ENCODE results near the gene BPIFA2. TPM values are rescaled to one million over a fixed set of nuclear protein-coding genes. Genes with fewer than 3 reads are reported as not detected.
A peak's percentile ranks its signal among the peaks of the same experiment; 100 is the strongest.

The BPIFA2 gene
- total RNA-seq, 1 experiment from 2014 or later, result not detected

- no peak overlapping the region for H2AFZ ChIP-seq (ENCODE audit: low read length)
- no peak overlapping the region for H2BK12ac ChIP-seq (ENCODE audit: insufficient read length, low read depth, low read length)
- no peak overlapping the region for H2AK5ac ChIP-seq (ENCODE audit: insufficient read length, low read length)
- no peak overlapping the region for H4K5ac ChIP-seq (ENCODE audit: insufficient read length, low read depth, low read length)
- no CpG with 5 or more reads among the region's 8 CpGs for WGBS (ENCODE audit: extremely low coverage, insufficient read length, low lambda C conversion rate)
- H3K27ac ChIP-seq (ENCODE audit: insufficient read length, low read depth, low read length), result no peak overlapping the region
- no peak overlapping the region for H2BK5ac ChIP-seq (ENCODE audit: insufficient read length, low read length)
- Mint-ChIP-seq H3K9me3 (peaks cover 10 to 13% of the 10 kb centered on the region in 2 experiments), H3K27me3 (ENCODE audit: low read depth) (peaks cover 9% of the 10 kb centered on the region), H3K4me1 (no peaks in the 10 kb centered on the region), H3K27ac (peak overlapping the region in 1 of 3 experiments; percentile 8; a peak in 1 of 7 replicates), H3K36me3 (ENCODE audit: insufficient read depth in 1 of 3, low read depth in 3 of 3) (peaks cover 1 to 7% (median 7%) of the 10 kb centered on the region in 3 experiments; a peak in 5 of 7 replicates), H3K4me3 (no peak overlapping the region)
- no peaks in the 10 kb centered on the region for H3K4me1 ChIP-seq (ENCODE audit: insufficient read depth, low read length)
- no peak overlapping the region for H2BK20ac ChIP-seq (ENCODE audit: low read depth, low read length, poor library complexity, severe bottlenecking)
- TF ChIP-seq CTCF (conservative IDR thresholded peaks at IDR 0.05), result no peak
- H3K4me2 ChIP-seq (ENCODE audit: insufficient read depth, insufficient read length, low read length), result no peak overlapping the region
- DNase-seq, result peak; percentile 15
- H3K18ac ChIP-seq (ENCODE audit: insufficient read length, low read depth, low read length), result no peak overlapping the region
- H2BK15ac ChIP-seq (ENCODE audit: low read depth, low read length), result no peak overlapping the region
- H3K23ac ChIP-seq (ENCODE audit: insufficient read length, low read depth, low read length), result no peak overlapping the region
- no peaks in the 10 kb centered on the region for H3K79me2 ChIP-seq (ENCODE audit: insufficient read depth, low read length)
- H4K91ac ChIP-seq (ENCODE audit: insufficient read length, low read depth, low read length), result no peak overlapping the region
- no peaks in the 10 kb centered on the region for H3K27me3 ChIP-seq (ENCODE audit: insufficient read depth, low read length)
- no peaks in the 10 kb centered on the region for H3K23me2 ChIP-seq (ENCODE audit: insufficient read length, low read depth, low read length, poor library complexity, severe bottlenecking)
- H3K4ac ChIP-seq (ENCODE audit: low read depth, low read length), result no peak overlapping the region
- no peak overlapping the region for H3T11ph ChIP-seq (ENCODE audit: low read length)
- no peaks in the 10 kb centered on the region for H3K79me1 ChIP-seq (ENCODE audit: insufficient read depth, low read depth, low read length, poor library complexity, severe bottlenecking)
- no peak overlapping the region for H3K56ac ChIP-seq (ENCODE audit: insufficient read length, low read depth, low read length)
- H3K9me3 ChIP-seq (ENCODE audit: control insufficient read depth, low read depth, low read length), result no peaks in the 10 kb centered on the region
- H2BK120ac ChIP-seq (ENCODE audit: low read depth, low read length, poor library complexity, severe bottlenecking), result no peak overlapping the region
- no peak overlapping the region for H3K14ac ChIP-seq (ENCODE audit: insufficient read depth, low read length)
- H4K8ac ChIP-seq (replicated peaks; ENCODE audit: insufficient read length, low read depth, low read length), result no peak overlapping the region
- no peaks in the 10 kb centered on the region for H4K20me1 ChIP-seq (ENCODE audit: control insufficient read depth, insufficient read depth, insufficient read length)
- H3K9ac ChIP-seq (ENCODE audit: extremely low read depth, insufficient read length, low read length), result no peak overlapping the region
Measured at GRCh38 chr20:33163856-33164762, 3.9 kb upstream of the BPIFA2 start.
